ENCODE results near the gene KCTD5. TPM values are rescaled to one million over a fixed set of nuclear protein-coding genes. Genes with fewer than 3 reads are reported as not detected.

The KCTD5 gene
- total RNA-seq, 2 experiments from 2014 or later = 24.0 to 26.2 TPM

Other genes starting within 250 kb of the KCTD5 start
- 10 to 100 TPM; 21.0 to 23.1 TPM for gene TEDC2, start 222.4 kb upstream of the KCTD5 start, total RNA-seq
- gene NTN3, start 211.2 kb upstream of the KCTD5 start, total RNA-seq = not detected
- 10 to 100 TPM; 10.4 to 12.7 TPM for gene TBC1D24, start 207.4 kb upstream of the KCTD5 start, total RNA-seq
- 100 to 1,000 TPM in 1 of 2 experiments, 10 to 100 TPM in 1; 91.7 to 130 TPM for gene ATP6V0C, start 168.6 kb upstream of the KCTD5 start, total RNA-seq
- gene AMDHD2, start 162.2 kb upstream of the KCTD5 start, total RNA-seq = 10 to 100 TPM; 20.9 to 31.6 TPM
- not detected for gene CEMP1, start 151.1 kb upstream of the KCTD5 start, total RNA-seq
- 10 to 100 TPM; 30.4 to 34.5 TPM for gene PDPK1, start 144.5 kb upstream of the KCTD5 start, total RNA-seq
- gene PRSS27, start 37.7 kb downstream of the KCTD5 start, total RNA-seq = 1 to 10 TPM; 2.3 to 2.4 TPM
- gene SRRM2, start 70.1 kb downstream of the KCTD5 start, total RNA-seq = 100 to 1,000 TPM; 517 to 598 TPM
- 100 to 1,000 TPM; 268 to 269 TPM for gene ELOB, start 94.8 kb downstream of the KCTD5 start, total RNA-seq
- gene PRSS33, start 105.0 kb downstream of the KCTD5 start, total RNA-seq = not detected
- not detected for gene PRSS41, start 115.9 kb downstream of the KCTD5 start, total RNA-seq
- gene PRSS21, start 134.7 kb downstream of the KCTD5 start, total RNA-seq = under 1 TPM; 0.69 to 0.71 TPM
- gene ZG16B, start 147.8 kb downstream of the KCTD5 start, total RNA-seq = 1 to 10 TPM in 1 of 2 experiments, under 1 TPM in 1; 0.65 to 1.2 TPM
- gene PRSS22, start 175.6 kb downstream of the KCTD5 start, total RNA-seq = not detected
- gene FLYWCH2, start 200.7 kb downstream of the KCTD5 start, total RNA-seq = 10 to 100 TPM; 16.8 to 17.3 TPM
- 10 to 100 TPM; 26.6 to 37.9 TPM for gene FLYWCH1, start 229.4 kb downstream of the KCTD5 start, total RNA-seq

Data from activated CD4-positive, alpha-beta T cell treated with anti-CD3 and anti-CD28 coated beads for 36 hours (primary cell).